ENCODE measurements around the gene NEXMIF.
A peak's percentile ranks its signal among the peaks of the same experiment; 100 is the strongest.
"Not testable (repeated sequence)": the region's sequence is repeated elsewhere in the genome, so short reads cannot be mapped to it uniquely, and the experiment has no call there.

Gene NEXMIF

GRCh38 chrX:74788545-74789086 lies 136.6 kb downstream of the NEXMIF start:
- peak; percentile 11 for DNase-seq

- no peak for DNase-seq
These were observed 140.6 kb downstream of the NEXMIF start for GRCh38 chrX:74784629-74785028.

- no peak for DNase-seq
These were observed 143.7 kb downstream of the NEXMIF start for GRCh38 chrX:74781507-74782034.

- DNase-seq, result peak; percentile 77
These were observed 146.1 kb downstream of the NEXMIF start for GRCh38 chrX:74779175-74779574.

GRCh38 chrX:74774988-74775387 lies 150.3 kb downstream of the NEXMIF start:
- DNase-seq, result no peak

GRCh38 chrX:74736450-74736849 lies 188.8 kb downstream of the NEXMIF start:
- no peak for DNase-seq

- no peak for DNase-seq
These were observed 220.0 kb downstream of the NEXMIF start for GRCh38 chrX:74705269-74705668.

- not testable (repeated sequence) for DNase-seq
These were observed 223.9 kb downstream of the NEXMIF start for GRCh38 chrX:74701343-74701742.

GRCh38 chrX:74684466-74684865 lies 240.8 kb downstream of the NEXMIF start:
- DNase-seq, result no peak

Measured in OCI-M1 (cell line).